ENCODE measurements around the gene COLEC12. TPM values are rescaled to one million over a fixed set of nuclear protein-coding genes. Genes with fewer than 3 reads are reported as not detected.

COLEC12 gene
- total and polyA plus RNA-seq, 2 experiments from 2014 or later: 61.1 to 69.0 TPM

- H3K9me3 ChIP-seq (ENCODE audit: low read depth): no peaks in the 10 kb centered on the region
- no peak for DNase-seq (ENCODE audit: low read depth in 1 of 2, low spot score in 1 of 2)
- H3K4me1 ChIP-seq (ENCODE audit: low read depth): no peaks in the 10 kb centered on the region
- no peaks in the 10 kb centered on the region for H3K36me3 ChIP-seq
- no peak for TF ChIP-seq CTCF (IDR thresholded peaks at IDR 0.05; ENCODE audit: low read depth, low read length)
- H3K27me3 ChIP-seq: no peaks in the 10 kb centered on the region
- no peak overlapping the region for H3K4me3 ChIP-seq
- H3K27ac ChIP-seq: no peak overlapping the region
Observed at GRCh38 chr18:513826-514530, 13.5 kb upstream of the COLEC12 start.

GRCh38 chr18:512957-513356 is 12.5 kb upstream of the COLEC12 start:
- Histone ChIP-seq H3K4me1 (ENCODE audit: low read depth) (no peaks in the 10 kb centered on the region), H3K27me3 (no peaks in the 10 kb centered on the region), H3K9me3 (ENCODE audit: low read depth) (no peaks in the 10 kb centered on the region), H3K4me3 (no peak overlapping the region), H3K36me3 (no peaks in the 10 kb centered on the region), H3K27ac (no peak overlapping the region)
- no peak for DNase-seq (ENCODE audit: low read depth in 1 of 2, low spot score in 1 of 2)
- TF ChIP-seq CTCF (IDR thresholded peaks at IDR 0.05; ENCODE audit: low read depth, low read length): no peak

GRCh38 chr18:508835-509234 is 8.3 kb upstream of the COLEC12 start:
- no peak for TF ChIP-seq CTCF (IDR thresholded peaks at IDR 0.05; ENCODE audit: low read depth, low read length)
- DNase-seq (ENCODE audit: low read depth in 1 of 2, low spot score in 1 of 2): no peak

DNA sequence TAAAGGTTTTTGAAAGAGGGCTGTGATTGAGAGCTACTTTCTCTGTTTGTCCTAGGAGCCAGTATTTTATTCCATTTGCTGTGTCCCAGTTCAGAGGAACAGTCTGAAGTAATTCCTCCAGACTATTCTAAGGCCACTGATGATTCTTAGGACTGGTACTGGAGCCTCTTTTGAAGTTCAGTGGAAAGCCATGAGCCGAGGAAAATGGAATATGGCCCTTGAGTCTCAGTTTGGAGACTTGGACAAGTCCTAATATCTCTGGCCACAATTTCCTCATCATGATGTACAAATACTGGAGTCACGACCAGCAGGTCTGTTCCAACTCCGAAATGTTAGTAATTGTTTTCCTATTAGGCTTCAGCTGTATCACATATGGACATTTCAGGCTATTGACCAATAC is 7.1 kb upstream of the COLEC12 start:
- Histone ChIP-seq H3K27ac (no peak overlapping the region), H3K9me3 (ENCODE audit: low read depth) (no peaks in the 10 kb centered on the region), H3K4me1 (ENCODE audit: low read depth) (no peaks in the 10 kb centered on the region), H3K36me3 (no peaks in the 10 kb centered on the region), H3K27me3 (no peaks in the 10 kb centered on the region), H3K4me3 (no peak overlapping the region)
- TF ChIP-seq CTCF (IDR thresholded peaks at IDR 0.05; ENCODE audit: low read depth, low read length): no peak
- no peak for DNase-seq (ENCODE audit: low read depth in 1 of 2, low spot score in 1 of 2)

More at GRCh38 chr18:508835-509234, 8.3 kb upstream of the COLEC12 start:
- no peaks in the 10 kb centered on the region for H3K27me3 ChIP-seq
- H3K4me3 ChIP-seq: no peak overlapping the region
- H3K4me1 ChIP-seq (ENCODE audit: low read depth): no peaks in the 10 kb centered on the region
- H3K27ac ChIP-seq: no peak overlapping the region
- H3K36me3 ChIP-seq: no peaks in the 10 kb centered on the region
- H3K9me3 ChIP-seq (ENCODE audit: low read depth): no peaks in the 10 kb centered on the region

GRCh38 chr18:506801-507200 is 6.3 kb upstream of the COLEC12 start:
- Histone ChIP-seq H3K36me3 (no peaks in the 10 kb centered on the region), H3K4me1 (ENCODE audit: low read depth) (no peaks in the 10 kb centered on the region), H3K4me3 (no peak overlapping the region), H3K9me3 (ENCODE audit: low read depth) (no peaks in the 10 kb centered on the region), H3K27me3 (no peaks in the 10 kb centered on the region), H3K27ac (no peak overlapping the region)
- no peak for DNase-seq (ENCODE audit: low read depth in 1 of 2, low spot score in 1 of 2)
- TF ChIP-seq CTCF (IDR thresholded peaks at IDR 0.05; ENCODE audit: low read depth, low read length): no peak
